Spleen (tissue), 7 donors: ENCODE results near the gene FADS1.

Experiments used
- POLR2A ChIP-seq, 3 donors: fragments of 450-650 bp; IDR thresholded peaks; one replicate each; pipeline ENCODE4 v1.5.1; 2017; ENCODE audit warnings: antibody characterized with exemption in 3 of 3, mild to moderate bottlenecking in 1 of 3
- POLR2AphosphoS5 ChIP-seq, 3 donors: sonication (generic); formaldehyde crosslinking; IDR thresholded peaks; one replicate each; pipeline ENCODE4 v1.5.1; 2017; ENCODE audit warnings: antibody characterized with exemption in 3 of 3
- TF ChIP-seq, protein P1 (sequence below), 11 experiments: fragments of 200-600 bp in 7 of 11; fragments of 450-650 bp in 4 of 11; sonication (generic) in 4 of 11; IDR thresholded peaks in 8 of 11; conservative IDR thresholded peaks in 3 of 11; 1 replicate in 7 of 11; 2 replicates in 4 of 11; pipeline versions ENCODE4 v1.4.0 to v1.8.0; 2016 to 2021; ENCODE audit warnings: antibody characterized with exemption in 11 of 11, inconsistent platforms in 4 of 11, mild to moderate bottlenecking in 1 of 11
- donor health status: DM: no; HTN: no; CAD: no; lungs with moderate emphysema.
- donor health status: DM: no; HTN: no; CAD: no.
- donor health status: DM: no; HTN: no; CAD: no.

DNA sequence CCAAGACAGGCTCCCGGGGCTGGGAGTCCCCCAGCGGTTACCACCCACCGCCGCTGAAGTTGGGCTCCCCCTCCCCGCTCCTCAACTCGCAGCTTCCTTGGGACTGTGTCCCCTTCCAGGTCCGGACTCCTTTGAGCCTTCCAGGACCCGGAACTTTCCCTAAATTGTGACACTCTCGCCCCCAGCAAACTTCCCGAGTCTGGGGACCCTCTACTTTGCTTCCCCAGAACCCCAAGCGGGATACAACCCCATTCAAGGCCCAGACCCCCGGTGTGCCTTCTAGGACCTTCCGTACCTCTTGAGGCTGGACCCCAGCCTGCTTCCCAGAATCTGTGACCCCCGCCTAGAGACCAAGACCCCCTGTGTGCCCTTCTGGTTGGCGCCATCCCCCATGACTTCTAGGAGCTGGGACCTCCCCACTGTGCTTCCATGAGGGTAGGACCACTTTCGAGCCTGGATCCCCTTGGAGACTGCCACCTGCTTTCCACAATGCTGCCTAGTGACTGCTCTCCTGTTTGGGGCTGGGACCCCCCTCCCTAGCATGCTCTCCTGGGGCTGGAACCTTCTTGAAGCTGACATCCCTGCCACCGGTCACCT, 63.8 kb downstream of the FADS1 start:
- TF ChIP-seq, protein P1, sequence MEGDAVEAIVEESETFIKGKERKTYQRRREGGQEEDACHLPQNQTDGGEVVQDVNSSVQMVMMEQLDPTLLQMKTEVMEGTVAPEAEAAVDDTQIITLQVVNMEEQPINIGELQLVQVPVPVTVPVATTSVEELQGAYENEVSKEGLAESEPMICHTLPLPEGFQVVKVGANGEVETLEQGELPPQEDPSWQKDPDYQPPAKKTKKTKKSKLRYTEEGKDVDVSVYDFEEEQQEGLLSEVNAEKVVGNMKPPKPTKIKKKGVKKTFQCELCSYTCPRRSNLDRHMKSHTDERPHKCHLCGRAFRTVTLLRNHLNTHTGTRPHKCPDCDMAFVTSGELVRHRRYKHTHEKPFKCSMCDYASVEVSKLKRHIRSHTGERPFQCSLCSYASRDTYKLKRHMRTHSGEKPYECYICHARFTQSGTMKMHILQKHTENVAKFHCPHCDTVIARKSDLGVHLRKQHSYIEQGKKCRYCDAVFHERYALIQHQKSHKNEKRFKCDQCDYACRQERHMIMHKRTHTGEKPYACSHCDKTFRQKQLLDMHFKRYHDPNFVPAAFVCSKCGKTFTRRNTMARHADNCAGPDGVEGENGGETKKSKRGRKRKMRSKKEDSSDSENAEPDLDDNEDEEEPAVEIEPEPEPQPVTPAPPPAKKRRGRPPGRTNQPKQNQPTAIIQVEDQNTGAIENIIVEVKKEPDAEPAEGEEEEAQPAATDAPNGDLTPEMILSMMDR (IDR thresholded peaks at IDR 0.05 in 8 of 11, conservative IDR thresholded peaks at IDR 0.05 in 3 of 11) = no peak
- no peak for TF ChIP-seq POLR2A (IDR thresholded peaks at IDR 0.05)
- no peak for TF ChIP-seq POLR2AphosphoS5 (IDR thresholded peaks at IDR 0.05)
